Measurements from ENCODE around the gene MYDGF. TPM values are rescaled to one million over a fixed set of nuclear protein-coding genes. Genes with fewer than 3 reads are reported as not detected.
"Not testable (repeated sequence)": the region's sequence is repeated elsewhere in the genome, so short reads cannot be mapped to it uniquely, and the experiment has no call there.

The MYDGF gene
- total and polyA plus RNA-seq, 12 donors: 35.9 to 159 (median 75.5) TPM

DNA sequence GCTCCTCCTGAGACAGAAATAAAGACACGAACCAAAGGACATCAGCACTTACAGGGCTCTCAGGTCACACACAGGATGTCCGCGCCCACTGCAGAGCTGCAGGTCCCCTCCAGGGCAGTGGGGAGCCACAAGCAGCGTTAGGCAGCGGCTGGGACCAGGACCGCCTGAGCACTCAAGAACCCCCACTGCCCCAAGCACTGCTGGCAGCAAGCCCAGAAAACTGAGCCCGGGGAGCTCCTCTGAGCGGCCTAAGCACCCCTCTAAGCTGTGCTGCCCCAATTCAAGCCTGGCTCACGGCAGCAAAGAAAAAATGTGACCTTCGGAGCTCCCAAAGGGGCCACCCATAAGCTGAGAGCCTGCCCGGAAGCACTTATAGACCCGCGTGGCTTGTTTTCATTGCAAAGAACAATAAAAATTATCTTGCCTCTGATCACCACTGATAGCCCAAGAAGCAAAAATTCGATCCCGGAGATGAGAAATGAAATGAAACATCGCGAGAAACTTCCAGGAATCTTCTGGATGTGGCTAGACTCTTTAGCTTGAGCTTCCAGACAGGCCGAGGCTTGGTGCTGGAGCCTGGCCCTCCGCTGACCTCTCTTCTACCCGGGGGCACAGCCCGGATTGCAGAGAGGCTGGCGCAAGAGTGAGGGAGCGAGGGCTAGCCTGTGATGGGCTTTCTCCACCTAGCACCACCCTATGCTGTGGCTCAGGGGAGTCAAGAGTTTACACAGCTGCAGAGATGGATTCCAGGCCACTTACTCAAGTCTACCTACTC, 47.2 kb upstream of the MYDGF start:
- intact Hi-C loops (cut with DNase I): no loop called here
- Histone ChIP-seq H3K9me3 (replicated peaks in 1 of 3) (no peaks in the 10 kb centered on the region), H3K27me3 (no peaks in the 10 kb centered on the region), H3K4me3 (no peak overlapping the region), H3K36me3 (replicated peaks in 1 of 2) (peaks cover 0 to 64% of the 10 kb centered on the region in 2 donors), H3K27ac (peak overlapping the region in 1 of 5 donors; percentile 16), H3K4me1 (replicated peaks in 1 of 2) (peaks cover 6 to 12% of the 10 kb centered on the region in 2 donors)
- TF ChIP-seq, protein P1, sequence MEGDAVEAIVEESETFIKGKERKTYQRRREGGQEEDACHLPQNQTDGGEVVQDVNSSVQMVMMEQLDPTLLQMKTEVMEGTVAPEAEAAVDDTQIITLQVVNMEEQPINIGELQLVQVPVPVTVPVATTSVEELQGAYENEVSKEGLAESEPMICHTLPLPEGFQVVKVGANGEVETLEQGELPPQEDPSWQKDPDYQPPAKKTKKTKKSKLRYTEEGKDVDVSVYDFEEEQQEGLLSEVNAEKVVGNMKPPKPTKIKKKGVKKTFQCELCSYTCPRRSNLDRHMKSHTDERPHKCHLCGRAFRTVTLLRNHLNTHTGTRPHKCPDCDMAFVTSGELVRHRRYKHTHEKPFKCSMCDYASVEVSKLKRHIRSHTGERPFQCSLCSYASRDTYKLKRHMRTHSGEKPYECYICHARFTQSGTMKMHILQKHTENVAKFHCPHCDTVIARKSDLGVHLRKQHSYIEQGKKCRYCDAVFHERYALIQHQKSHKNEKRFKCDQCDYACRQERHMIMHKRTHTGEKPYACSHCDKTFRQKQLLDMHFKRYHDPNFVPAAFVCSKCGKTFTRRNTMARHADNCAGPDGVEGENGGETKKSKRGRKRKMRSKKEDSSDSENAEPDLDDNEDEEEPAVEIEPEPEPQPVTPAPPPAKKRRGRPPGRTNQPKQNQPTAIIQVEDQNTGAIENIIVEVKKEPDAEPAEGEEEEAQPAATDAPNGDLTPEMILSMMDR (IDR thresholded peaks at IDR 0.05): no peak
- no peak for TF ChIP-seq POLR2A (IDR thresholded peaks at IDR 0.05)
- WGBS, 4 donors: 71 to 80% (median 79%) methylated on average over 18 to 23 of the region's 23 CpGs
- DNase-seq: no peak

DNA sequence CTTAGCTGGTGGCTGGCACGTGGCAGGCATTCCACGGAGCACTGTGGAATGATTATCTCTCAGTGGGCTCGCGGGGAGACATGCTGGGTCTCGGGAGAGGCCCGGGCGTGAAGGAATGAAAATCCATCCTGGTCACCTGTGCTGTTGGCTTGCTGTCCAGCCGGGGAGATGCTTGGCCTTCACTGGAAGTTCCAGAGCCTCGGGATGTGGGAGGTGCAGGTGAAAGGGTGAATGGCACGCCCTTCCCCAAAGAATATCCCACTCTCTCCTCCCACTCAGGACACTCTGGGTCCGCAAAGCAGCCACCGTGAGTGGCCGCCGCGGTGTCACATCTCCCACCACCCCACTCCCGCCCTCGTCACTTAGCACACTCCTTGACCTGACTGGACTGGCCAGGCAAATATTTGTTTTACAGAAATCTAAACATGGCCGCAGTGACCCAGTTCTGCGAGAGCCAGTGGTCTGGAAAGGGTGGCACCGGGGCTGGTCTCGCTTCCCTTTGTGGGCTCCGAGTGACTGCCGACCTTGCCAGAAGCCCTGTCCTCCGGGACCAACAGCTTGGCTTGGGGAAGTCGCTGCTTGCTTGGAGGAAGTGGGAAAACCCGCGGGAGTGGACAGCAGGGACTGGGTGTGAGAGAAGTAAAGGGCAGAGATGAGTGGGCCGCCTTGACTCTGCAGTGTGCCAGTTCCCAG, 45.5 kb upstream of the MYDGF start:
- peaks cover 0 to 79% of the 10 kb centered on the region in 2 donors for H3K36me3 ChIP-seq (replicated peaks in 1 of 2)
- peak in 4 of 7 donors; percentile 48 to 61 (median 50) for DNase-seq
- H3K4me3 ChIP-seq: no peak overlapping the region
- peaks cover 0 to 3% of the 10 kb centered on the region in 2 donors for H3K4me1 ChIP-seq (replicated peaks in 1 of 2)
- intact Hi-C loops (cut with DNase I): no loop called here
- H3K27me3 ChIP-seq: no peaks in the 10 kb centered on the region
- TF ChIP-seq, protein P1 (IDR thresholded peaks at IDR 0.05): no peak
- no peak for TF ChIP-seq POLR2A (IDR thresholded peaks at IDR 0.05)
- 84 to 95% (median 86%) methylated on average over 17 to 28 of the region's 28 CpGs for WGBS, 4 donors
- H3K27ac ChIP-seq: peak overlapping the region in 1 of 5 donors; percentile 40
- H3K9me3 ChIP-seq (replicated peaks in 1 of 3): no peaks in the 10 kb centered on the region

DNA sequence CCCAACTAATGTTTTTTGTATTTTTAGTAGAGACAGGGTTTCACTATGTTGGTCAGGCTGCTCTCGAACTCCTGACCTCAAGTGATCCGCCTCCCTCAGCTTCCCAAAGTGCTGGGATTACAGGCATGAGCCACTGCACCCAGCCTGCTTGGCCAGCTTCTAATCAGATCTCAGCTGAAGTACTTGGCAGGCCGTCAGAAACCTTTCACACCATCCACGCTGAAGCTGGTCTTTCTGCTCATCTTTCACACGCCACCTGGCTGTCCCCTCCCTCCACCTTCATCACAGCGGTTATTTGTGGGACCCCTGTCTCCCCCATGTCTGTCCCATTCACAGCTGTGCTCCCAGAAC, 45.0 kb upstream of the MYDGF start:
- H3K4me1 ChIP-seq (replicated peaks in 1 of 2); H3K9me3 ChIP-seq (replicated peaks in 1 of 3); H3K4me3 ChIP-seq; H3K27me3 ChIP-seq; intact Hi-C loops (cut with DNase I); DNase-seq: not testable (repeated sequence)
- H3K27ac ChIP-seq: peak overlapping the region in 1 of 5 donors; percentile 22
- 95 to 97% (median 95%) methylated on average over 6 of the region's 6 CpGs for WGBS, 4 donors
- peaks cover 0 to 84% of the 10 kb centered on the region in 2 donors for H3K36me3 ChIP-seq (replicated peaks in 1 of 2)

DNA sequence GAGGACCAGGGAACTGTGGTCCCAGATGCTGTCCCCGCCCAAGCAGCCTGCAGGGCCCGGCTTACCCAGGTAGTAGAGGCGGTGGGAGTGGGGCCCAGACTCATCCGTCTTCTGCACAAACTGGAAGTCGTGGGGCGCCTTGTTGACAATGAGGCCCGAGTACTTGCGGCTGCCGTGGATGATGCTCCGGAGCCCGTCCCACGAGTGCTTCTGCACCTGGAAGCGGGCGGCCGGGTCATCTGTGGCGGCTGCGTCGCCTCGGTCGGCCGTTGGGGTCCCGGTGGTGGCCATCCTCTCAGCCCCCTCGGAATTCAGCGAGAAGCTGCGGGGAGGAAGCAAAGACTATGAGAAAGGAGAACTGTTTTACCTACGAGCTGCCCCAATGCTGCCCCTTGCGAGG, 43.9 kb upstream of the MYDGF start:
- DNase-seq: no peak
- Histone ChIP-seq H3K27me3 (no peaks in the 10 kb centered on the region), H3K36me3 (replicated peaks in 1 of 2) (peaks cover 0 to 82% of the 10 kb centered on the region in 2 donors), H3K4me3 (no peak overlapping the region), H3K4me1 (replicated peaks in 1 of 2) (peaks cover 10% of the 10 kb centered on the region in 2 donors), H3K9me3 (replicated peaks in 1 of 3) (no peaks in the 10 kb centered on the region), H3K27ac (peak overlapping the region in 3 of 5 donors; percentile 49 to 87 (median 66))
- WGBS, 4 donors: 94 to 97% (median 94%) methylated on average over 13 to 27 of the region's 27 CpGs
- intact Hi-C loops (cut with DNase I): no loop called here
- TF ChIP-seq POLR2A (IDR thresholded peaks at IDR 0.05): no peak
- TF ChIP-seq, protein P1 (IDR thresholded peaks at IDR 0.05): no peak

All from adrenal gland (tissue), 12 donors.